NK-92 (cell line): ENCODE results near the gene SCCPDH.
"Not testable (repeated sequence)": the region's sequence is repeated elsewhere in the genome, so short reads cannot be mapped to it uniquely, and the experiment has no call there.

Experiments used
- DNase-seq: peaks from one replicate; lab custom pipeline; 2025; ENCODE audit not compliant: unreplicated experiment; lab: John Stamatoyannopoulos, UW

Gene SCCPDH

GRCh38 chr1:246724016-246724730 lies at the start of gene SCCPDH:
Gene SCCPDH (plus strand): TSS chr1:246724409. CDS start chr1:246724423, 14 bp downstream.
- DNase-seq = no peak

GRCh38 chr1:246677842-246678241 lies 46.4 kb upstream of the SCCPDH start:
- DNase-seq = no peak

DNA sequence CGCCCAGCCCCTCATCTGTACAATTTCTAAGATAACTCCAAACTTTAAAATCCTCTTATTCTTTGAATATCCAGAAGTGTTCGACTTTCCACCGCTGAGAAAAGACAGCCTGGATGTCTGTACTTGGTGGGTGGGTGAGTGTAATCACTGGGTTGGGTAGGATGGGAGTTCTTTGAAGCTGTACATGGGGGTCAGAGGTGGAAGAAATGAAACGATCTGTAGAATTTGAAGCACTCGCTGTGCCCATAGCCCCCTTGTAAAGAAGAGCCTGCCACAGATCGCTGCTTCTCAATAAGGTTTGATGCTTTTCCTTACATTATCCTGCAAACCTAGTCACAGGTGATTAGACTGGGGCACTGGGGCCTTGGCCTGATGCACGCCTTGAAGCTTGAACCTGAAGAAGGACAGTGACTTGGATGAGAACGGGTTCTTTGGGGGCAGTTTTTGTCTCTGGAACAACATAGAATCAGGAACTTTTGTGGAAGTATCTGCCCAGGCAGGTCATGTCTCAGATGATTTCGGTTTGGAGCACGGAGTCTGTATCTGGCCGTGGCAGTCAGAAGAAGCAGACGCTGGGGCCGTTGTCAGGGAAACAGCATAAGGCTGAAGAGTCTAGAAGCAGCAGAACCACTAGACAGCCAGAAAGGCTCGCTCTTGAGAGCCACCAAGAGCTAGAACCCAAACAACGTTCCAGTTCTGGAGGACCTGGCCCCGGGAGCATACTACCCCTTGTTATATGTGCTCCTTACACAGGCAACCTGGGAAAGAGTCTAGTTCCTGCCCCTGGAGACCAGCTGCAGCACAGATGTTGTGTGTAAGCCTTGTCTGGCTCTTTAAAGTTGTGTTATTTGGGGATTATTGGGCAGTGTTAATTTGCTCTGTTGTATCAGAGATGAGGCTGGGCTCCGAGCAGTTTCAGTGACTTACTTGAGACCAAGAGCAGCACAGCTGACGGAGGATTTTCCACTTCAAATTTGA lies 45.1 kb upstream of the SCCPDH start:
- DNase-seq = no peak

DNA sequence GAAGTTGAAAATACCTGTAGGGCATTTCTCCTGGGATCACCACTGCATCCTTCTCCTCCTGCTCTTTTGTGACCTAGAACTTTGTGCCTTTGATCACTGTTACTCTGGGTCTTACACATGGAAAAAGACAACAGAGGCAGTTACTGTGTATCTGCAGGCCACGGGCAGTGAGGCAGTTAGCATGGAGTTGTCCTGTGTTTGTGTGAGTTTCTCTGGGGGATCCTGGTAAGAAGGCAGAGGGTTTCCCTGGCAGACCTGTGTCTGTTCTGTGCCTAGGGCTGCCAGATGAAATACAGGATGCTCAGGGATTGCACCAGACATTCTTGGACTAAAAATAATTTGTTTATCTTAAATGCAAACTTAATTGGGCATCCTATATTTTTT lies 44.4 kb upstream of the SCCPDH start:
- DNase-seq = no peak

- no peak for DNase-seq
Measured at GRCh38 chr1:246680190-246680589, 44.0 kb upstream of the SCCPDH start.

- no peak for DNase-seq
Measured at GRCh38 chr1:246680696-246681130, 43.5 kb upstream of the SCCPDH start.

DNA sequence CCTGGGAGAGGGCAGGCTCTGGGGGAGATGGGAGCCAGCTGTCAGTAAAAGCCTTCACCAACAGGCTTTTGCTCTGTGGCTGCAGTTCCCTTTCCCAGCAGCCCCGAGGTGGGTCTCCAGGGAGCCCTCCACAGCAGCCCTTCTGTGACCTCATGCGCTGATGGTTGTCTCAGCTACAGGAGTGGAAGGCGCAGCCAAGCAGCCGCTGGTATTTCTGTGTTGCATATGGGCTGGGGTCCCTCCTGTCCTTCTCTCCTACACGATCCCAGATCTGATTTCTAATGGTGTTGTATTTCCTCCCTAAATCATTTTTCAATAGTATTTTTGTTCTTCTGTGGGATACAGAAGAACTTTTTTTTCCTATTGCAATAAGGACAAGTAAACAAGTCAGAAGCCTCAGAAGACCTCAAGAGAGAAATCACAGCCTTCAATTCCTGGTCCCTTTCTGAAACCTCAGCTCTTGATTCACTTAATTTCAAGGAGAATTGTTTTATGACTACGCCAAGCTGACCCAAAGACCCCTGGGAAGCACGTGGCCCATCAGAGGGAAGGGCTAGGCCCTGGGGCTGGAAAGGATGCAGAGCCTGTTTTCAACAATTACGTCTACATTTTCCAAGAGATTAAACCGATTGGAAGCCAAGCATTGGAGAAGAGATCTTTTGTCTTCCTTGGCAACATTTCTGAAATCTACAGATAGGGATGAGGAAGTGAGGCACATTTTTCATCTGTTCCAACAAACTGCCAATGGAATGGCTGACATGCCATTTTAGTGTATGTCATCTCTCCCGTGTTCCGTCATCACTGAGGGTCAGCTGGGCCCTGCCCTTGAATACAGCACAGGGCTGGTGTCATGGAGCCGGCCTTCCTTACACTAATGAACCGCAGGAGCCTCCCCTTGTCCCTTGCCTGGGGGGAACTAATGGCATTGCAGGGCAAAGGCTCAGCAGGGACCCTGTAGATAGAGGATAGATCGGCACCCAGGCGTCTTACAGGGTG lies 42.0 kb upstream of the SCCPDH start:
- no peak for DNase-seq

GRCh38 chr1:246683521-246683920 lies 40.7 kb upstream of the SCCPDH start:
- DNase-seq = no peak

GRCh38 chr1:246687002-246687401 lies 37.2 kb upstream of the SCCPDH start:
- no peak for DNase-seq

DNA sequence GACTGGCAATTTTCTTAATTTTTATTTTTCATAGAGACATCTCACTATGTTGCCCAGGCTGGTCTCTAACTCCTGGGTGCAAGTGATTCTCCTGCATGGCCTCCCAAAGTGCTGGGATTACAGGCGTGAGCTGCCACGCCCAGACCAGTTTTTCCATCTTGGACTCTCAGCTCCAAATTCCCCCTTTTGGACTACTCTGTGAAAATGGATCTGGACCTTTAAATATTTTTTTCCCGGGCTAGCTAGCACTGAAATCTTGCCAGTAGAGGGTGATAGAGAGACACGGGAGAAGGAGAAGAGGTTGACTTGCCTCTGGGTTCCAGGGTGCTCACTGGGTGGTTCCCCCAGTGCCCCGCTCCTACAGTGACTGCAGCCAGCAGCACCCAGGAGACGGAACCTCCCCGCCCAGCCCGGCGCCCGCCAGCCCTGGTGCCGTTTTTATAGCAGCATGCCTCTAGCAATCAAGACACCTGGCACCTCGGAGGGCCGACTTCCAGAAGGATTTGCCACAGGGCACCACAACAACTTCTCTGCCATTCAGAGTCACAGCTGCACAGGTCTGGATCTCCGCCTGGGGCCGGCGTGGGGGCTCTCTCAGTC lies 34.7 kb upstream of the SCCPDH start:
- DNase-seq = no peak

DNA sequence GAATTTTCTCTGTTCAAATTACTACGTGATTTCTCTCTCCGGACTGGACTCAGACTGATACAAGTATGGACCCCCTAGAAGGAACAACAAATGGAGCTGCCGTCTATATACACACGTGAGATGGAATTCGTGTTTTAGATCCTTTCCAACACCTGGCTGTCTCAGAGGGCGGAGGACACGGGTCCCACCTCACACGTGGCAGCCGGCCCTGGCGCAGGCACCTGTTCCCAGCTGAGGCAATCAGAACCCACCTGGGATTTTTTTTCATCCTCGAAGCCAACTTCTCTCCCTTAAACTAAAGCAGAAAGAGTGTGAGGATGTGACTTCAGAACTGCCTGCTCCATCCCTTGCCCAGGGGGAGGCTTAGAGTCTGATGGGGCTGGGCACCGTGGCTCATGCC lies 34.1 kb upstream of the SCCPDH start:
- no peak for DNase-seq

GRCh38 chr1:246691622-246692495 lies 32.4 kb upstream of the SCCPDH start:
- DNase-seq = no peak

GRCh38 chr1:246694213-246694895 lies 29.9 kb upstream of the SCCPDH start:
- not testable (repeated sequence) for DNase-seq

GRCh38 chr1:246695136-246695535 lies 29.1 kb upstream of the SCCPDH start:
- no peak for DNase-seq

GRCh38 chr1:246695666-246696065 lies 28.5 kb upstream of the SCCPDH start:
- DNase-seq = no peak

GRCh38 chr1:246698466-246699094 lies 25.6 kb upstream of the SCCPDH start:
- DNase-seq = no peak

- peak; percentile 29 for DNase-seq
Measured at GRCh38 chr1:246699095-246699735, 25.0 kb upstream of the SCCPDH start.

DNA sequence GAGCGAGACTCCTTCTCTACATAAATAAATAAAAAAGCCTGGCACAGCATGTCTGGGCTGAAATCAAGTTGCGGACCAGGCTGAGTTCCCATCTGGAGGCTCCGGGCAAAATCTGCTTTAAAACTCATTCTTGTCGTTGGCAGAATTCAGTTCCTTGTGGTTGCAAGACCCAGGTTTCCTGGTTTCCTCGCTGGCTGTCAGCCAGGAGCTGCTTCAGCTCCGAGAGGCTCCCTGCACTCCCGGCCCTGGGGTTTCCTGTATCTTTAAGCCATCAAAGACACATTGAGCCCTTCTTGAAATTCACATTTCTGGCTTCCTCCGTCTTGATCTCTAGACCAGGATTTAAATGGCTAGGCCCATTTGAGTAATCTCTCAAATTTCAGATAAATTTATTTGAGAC lies 20.6 kb upstream of the SCCPDH start:
- DNase-seq = no peak
